ENCODE measurements around the gene MRPS31.

GRCh38 chr13:40764587-40765403, 6.2 kb downstream of the MRPS31 start:
- no peak for TF ChIP-seq CTCF (IDR thresholded peaks at IDR 0.05; ENCODE audit: insufficient read depth, low read depth, low read length)
- TF ChIP-seq EZH2 (IDR thresholded peaks at IDR 0.05; ENCODE audit: insufficient read depth, low read length) = no peak

All from astrocyte (in vitro differentiated cells and primary cell).